Stimulated activated CD4-positive, alpha-beta T cell treated with anti-CD3 and anti-CD28 coated beads, Interleukin-1b, Interleukin-23, amount 100 ng/mL, for 48 hours (primary cell): ENCODE results near the gene SFXN2.
"Not testable (repeated sequence)": the region's sequence is repeated elsewhere in the genome, so short reads cannot be mapped to it uniquely, and the experiment has no call there.

Experiments
- DNase-seq: peaks from one replicate; pipeline ENCODE4 v3.0.0-alpha.2; 2020

The SFXN2 gene

GRCh38 chr10:102723989-102724388 is 9.6 kb downstream of the SFXN2 start:
- DNase-seq, result no peak

- DNase-seq, result no peak
These were observed 11.8 kb downstream of the SFXN2 start for GRCh38 chr10:102726274-102726673.

- no peak for DNase-seq
These were observed 12.8 kb downstream of the SFXN2 start for GRCh38 chr10:102727037-102727818.

- DNase-seq, result peak; percentile 46
These were observed 14.9 kb downstream of the SFXN2 start for GRCh38 chr10:102729029-102730026.

- DNase-seq, result no peak
These were observed 16.9 kb downstream of the SFXN2 start for GRCh38 chr10:102731222-102731800.

- DNase-seq, result no peak
These were observed 18.2 kb downstream of the SFXN2 start for GRCh38 chr10:102732661-102733060.

GRCh38 chr10:102735065-102735562 is 20.7 kb downstream of the SFXN2 start:
- no peak for DNase-seq

GRCh38 chr10:102738692-102739121 is 24.3 kb downstream of the SFXN2 start:
- DNase-seq, result no peak

- no peak for DNase-seq
These were observed 25.8 kb downstream of the SFXN2 start for GRCh38 chr10:102740229-102740628.

GRCh38 chr10:102741726-102742237 is 27.3 kb downstream of the SFXN2 start:
- no peak for DNase-seq

GRCh38 chr10:102742313-102742712 is 27.9 kb downstream of the SFXN2 start:
- not testable (repeated sequence) for DNase-seq

GRCh38 chr10:102743078-102743587 is 28.7 kb downstream of the SFXN2 start:
- no peak for DNase-seq

- DNase-seq, result peak; percentile 95
These were observed 29.3 kb downstream of the SFXN2 start, which contains the start of gene WBP1L for GRCh38 chr10:102743588-102744373. Gene WBP1L (plus strand): TSS chr10:102743948. CDS start chr10:102744054, 106 bp downstream.

GRCh38 chr10:102744374-102745051 is 30.1 kb downstream of the SFXN2 start:
- DNase-seq, result peak; percentile 19

GRCh38 chr10:102745157-102745556 is 30.7 kb downstream of the SFXN2 start:
- no peak for DNase-seq

- DNase-seq, result no peak
These were observed 38.0 kb downstream of the SFXN2 start for GRCh38 chr10:102752266-102752930.

- no peak for DNase-seq
These were observed 38.7 kb downstream of the SFXN2 start for GRCh38 chr10:102752934-102753664.

GRCh38 chr10:102753718-102754117 is 39.3 kb downstream of the SFXN2 start:
- no peak for DNase-seq

GRCh38 chr10:102757323-102757722 is 42.9 kb downstream of the SFXN2 start:
- no peak for DNase-seq
